PC-9 (cell line): ENCODE data around the gene NRG3. TPM values are rescaled to one million over a fixed set of nuclear protein-coding genes. Genes with fewer than 3 reads are reported as not detected.

Experiments
- BruUV-seq: library from RNA; stranded (reverse); fragments of 400-500 nt; replicated peaks from 2 replicates; lab custom pipeline; 2021; lab: Mats Ljungman, UMichigan
- CTCF ChIA-PET: fragments of 300-600 bp; sonication (Branson Sonifier 250); formaldehyde crosslinking; loops from one replicate; lab custom pipeline; 2022; ENCODE audit warnings: antibody characterized with exemption; lab: Charles Lee
- POLR2A ChIA-PET: fragments of 300-600 bp; sonication (Branson Sonifier 250); formaldehyde crosslinking; loops from one replicate; lab custom pipeline; 2022; ENCODE audit warnings: antibody characterized with exemption; ENCODE audit not compliant: unreplicated experiment; lab: Charles Lee
- DNase-seq, 2 experiments: peaks; one replicate each; pipeline versions ENCODE4 v3.0.0 to v3.0.0-alpha.2; 2015 to 2022; ENCODE audit warnings: mixed read lengths in 1 of 2
- H2AFZ ChIP-seq: fragments of 200-600 bp; sonication (generic); 2 replicates; pipeline ENCODE4 v1.8.1; 2017; ENCODE audit warnings: antibody characterized with exemption
- H3F3A ChIP-seq: fragments of 200-600 bp; sonication (generic); 2 replicates; pipeline ENCODE4 v1.8.1; 2017; ENCODE audit warnings: antibody characterized with exemption, mild to moderate bottlenecking, low read depth; ENCODE audit not compliant: insufficient read depth
- H3K27ac ChIP-seq: fragments of 200-600 bp; sonication (generic); 2 replicates; pipeline ENCODE4 v1.6.1; 2016; ENCODE audit warnings: mixed run types
- H3K27me3 ChIP-seq: fragments of 200-600 bp; sonication (generic); 2 replicates; pipeline ENCODE4 v1.6.1; 2016; ENCODE audit warnings: low read depth, mixed run types; ENCODE audit not compliant: insufficient read depth
- H3K36me3 ChIP-seq: fragments of 200-600 bp; sonication (generic); 2 replicates; pipeline ENCODE4 v1.6.1; 2016; ENCODE audit warnings: low read depth, mixed run types
- H3K4me1 ChIP-seq: fragments of 200-600 bp; sonication (generic); replicated peaks from 2 replicates; pipeline ENCODE4 v1.6.1; 2016; ENCODE audit warnings: mixed run types; ENCODE audit not compliant: insufficient read depth
- H3K4me2 ChIP-seq: fragments of 200-600 bp; sonication (generic); 2 replicates; pipeline ENCODE4 v1.6.1; 2017; ENCODE audit warnings: mixed run types
- H3K4me3 ChIP-seq: fragments of 200-600 bp; sonication (generic); 2 replicates; pipeline ENCODE4 v1.6.1; 2016; ENCODE audit warnings: mixed run types
- H3K79me2 ChIP-seq: fragments of 200-600 bp; sonication (generic); 2 replicates; pipeline ENCODE4 v1.6.1; 2017; ENCODE audit warnings: low read depth, mixed run types
- H3K9me2 ChIP-seq: fragments of 200-600 bp; sonication (generic); 2 replicates; pipeline ENCODE4 v1.8.1; 2017; ENCODE audit warnings: mild to moderate bottlenecking; ENCODE audit not compliant: insufficient read depth
- H3K9me3 ChIP-seq: fragments of 200-600 bp; sonication (generic); 2 replicates; pipeline ENCODE4 v1.8.1; 2016; ENCODE audit warnings: low read depth; ENCODE audit not compliant: insufficient read depth
- H4K20me1 ChIP-seq: fragments of 200-600 bp; sonication (generic); 2 replicates; pipeline ENCODE4 v1.8.1; 2017; ENCODE audit not compliant: insufficient read depth
- EZH2 ChIP-seq: fragments of 200-600 bp; sonication (generic); IDR thresholded peaks from 2 replicates; pipeline ENCODE4 v1.8.0; 2017; ENCODE audit warnings: antibody characterized with exemption, low read depth
- intact Hi-C: fragments of 100-400 bp; cut with micrococcal nuclease; formaldehyde crosslinking; loops from one replicate; pipeline ENCODE4 v1.10.0; 2022; ENCODE audit not compliant: unreplicated experiment
- total RNA-seq: library from RNA; stranded (reverse); gene quantifications from 2 replicates; pipeline ENCODE4 v1.2.3, GENCODE V29; 2021
- TF ChIP-seq, protein P1 (sequence below): fragments of 200-600 bp; sonication (generic); conservative IDR thresholded peaks from 2 replicates; pipeline ENCODE4 v1.6.1; 2017; ENCODE audit warnings: mixed run types, antibody characterized with exemption, mild to moderate bottlenecking, moderate library complexity

NRG3 gene
- total RNA-seq, 1 experiment from 2014 or later, result not detected

DNA sequence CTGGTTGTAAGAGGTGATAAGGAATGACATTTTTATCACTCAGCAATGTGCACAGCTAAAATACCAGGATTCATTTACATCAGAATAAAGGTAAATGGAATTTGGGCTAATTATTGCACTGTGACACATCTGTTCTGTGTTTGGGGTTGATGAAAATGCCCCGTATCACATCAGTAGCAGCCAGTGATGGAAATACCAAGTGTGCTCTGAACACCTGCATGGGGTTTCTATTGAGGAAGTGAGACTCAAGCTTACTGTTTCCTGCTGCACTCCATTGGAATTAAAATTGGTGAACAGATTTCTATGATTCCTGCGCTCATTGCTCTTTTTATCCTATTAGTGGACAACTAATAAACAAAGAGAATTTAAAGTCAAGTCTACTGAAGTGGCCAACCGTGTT, 296.9 kb downstream of the NRG3 start:
- Histone ChIP-seq H3K4me1 (no peaks in the 10 kb centered on the region), H3K36me3 (no peaks in the 10 kb centered on the region), H4K20me1 (no peaks in the 10 kb centered on the region), H3K9me3 (no peaks in the 10 kb centered on the region), H3K9me2 (no peaks in the 10 kb centered on the region), H3K4me2 (no peak overlapping the region), H3F3A (no peaks in the 10 kb centered on the region), H3K79me2 (no peaks in the 10 kb centered on the region), H3K27me3 (no peaks in the 10 kb centered on the region), H2AFZ (no peak overlapping the region), H3K27ac (no peak overlapping the region), H3K4me3 (no peak overlapping the region)
- TF ChIP-seq, protein P1, sequence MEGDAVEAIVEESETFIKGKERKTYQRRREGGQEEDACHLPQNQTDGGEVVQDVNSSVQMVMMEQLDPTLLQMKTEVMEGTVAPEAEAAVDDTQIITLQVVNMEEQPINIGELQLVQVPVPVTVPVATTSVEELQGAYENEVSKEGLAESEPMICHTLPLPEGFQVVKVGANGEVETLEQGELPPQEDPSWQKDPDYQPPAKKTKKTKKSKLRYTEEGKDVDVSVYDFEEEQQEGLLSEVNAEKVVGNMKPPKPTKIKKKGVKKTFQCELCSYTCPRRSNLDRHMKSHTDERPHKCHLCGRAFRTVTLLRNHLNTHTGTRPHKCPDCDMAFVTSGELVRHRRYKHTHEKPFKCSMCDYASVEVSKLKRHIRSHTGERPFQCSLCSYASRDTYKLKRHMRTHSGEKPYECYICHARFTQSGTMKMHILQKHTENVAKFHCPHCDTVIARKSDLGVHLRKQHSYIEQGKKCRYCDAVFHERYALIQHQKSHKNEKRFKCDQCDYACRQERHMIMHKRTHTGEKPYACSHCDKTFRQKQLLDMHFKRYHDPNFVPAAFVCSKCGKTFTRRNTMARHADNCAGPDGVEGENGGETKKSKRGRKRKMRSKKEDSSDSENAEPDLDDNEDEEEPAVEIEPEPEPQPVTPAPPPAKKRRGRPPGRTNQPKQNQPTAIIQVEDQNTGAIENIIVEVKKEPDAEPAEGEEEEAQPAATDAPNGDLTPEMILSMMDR, result no peak
- no peak for TF ChIP-seq EZH2
- intact Hi-C loops, result no loop called here
- ChIA-PET CTCF (no interaction called here), POLR2A (no interaction called here)
- no TSS peak for BruUV-seq
- no peak for DNase-seq

DNA sequence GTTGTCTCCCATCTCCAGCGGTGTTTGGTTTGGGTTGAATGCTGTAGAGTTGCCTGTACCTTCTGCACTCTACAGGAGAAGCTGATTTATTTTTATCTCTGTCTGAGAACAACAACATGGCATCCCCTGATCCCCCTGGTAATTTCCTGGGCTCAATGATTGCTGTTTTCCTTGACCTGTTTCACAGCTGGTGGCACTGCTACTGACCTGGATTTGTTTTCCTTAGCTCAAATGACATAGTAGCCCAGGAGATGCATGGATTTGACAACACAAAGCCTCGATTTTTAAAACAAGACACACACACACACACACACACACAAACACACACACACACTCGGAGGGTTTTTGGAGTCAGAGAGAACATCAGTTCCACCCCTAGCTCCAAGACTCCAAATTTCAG, 301.6 kb downstream of the NRG3 start:
- H3K4me3 ChIP-seq, result no peak overlapping the region
- H3F3A ChIP-seq, result no peaks in the 10 kb centered on the region
- H3K27me3 ChIP-seq, result no peaks in the 10 kb centered on the region
- H2AFZ ChIP-seq, result no peak overlapping the region
- POLR2A ChIA-PET, result no interaction called here
- no peaks in the 10 kb centered on the region for H3K9me2 ChIP-seq
- no peaks in the 10 kb centered on the region; the same call in 1 of the 2 replicates for H3K9me3 ChIP-seq
- H3K27ac ChIP-seq, result no peak overlapping the region
- no peak overlapping the region for H3K4me2 ChIP-seq
- no peaks in the 10 kb centered on the region for H4K20me1 ChIP-seq
- H3K36me3 ChIP-seq, result no peaks in the 10 kb centered on the region
- CTCF ChIA-PET, result no interaction called here
- DNase-seq, result no peak
- H3K79me2 ChIP-seq, result no peaks in the 10 kb centered on the region
- no TSS peak for BruUV-seq
- no peaks in the 10 kb centered on the region for H3K4me1 ChIP-seq
- TF ChIP-seq, protein P1, result no peak
- TF ChIP-seq EZH2, result no peak
- intact Hi-C loops, result no loop called here

DNA sequence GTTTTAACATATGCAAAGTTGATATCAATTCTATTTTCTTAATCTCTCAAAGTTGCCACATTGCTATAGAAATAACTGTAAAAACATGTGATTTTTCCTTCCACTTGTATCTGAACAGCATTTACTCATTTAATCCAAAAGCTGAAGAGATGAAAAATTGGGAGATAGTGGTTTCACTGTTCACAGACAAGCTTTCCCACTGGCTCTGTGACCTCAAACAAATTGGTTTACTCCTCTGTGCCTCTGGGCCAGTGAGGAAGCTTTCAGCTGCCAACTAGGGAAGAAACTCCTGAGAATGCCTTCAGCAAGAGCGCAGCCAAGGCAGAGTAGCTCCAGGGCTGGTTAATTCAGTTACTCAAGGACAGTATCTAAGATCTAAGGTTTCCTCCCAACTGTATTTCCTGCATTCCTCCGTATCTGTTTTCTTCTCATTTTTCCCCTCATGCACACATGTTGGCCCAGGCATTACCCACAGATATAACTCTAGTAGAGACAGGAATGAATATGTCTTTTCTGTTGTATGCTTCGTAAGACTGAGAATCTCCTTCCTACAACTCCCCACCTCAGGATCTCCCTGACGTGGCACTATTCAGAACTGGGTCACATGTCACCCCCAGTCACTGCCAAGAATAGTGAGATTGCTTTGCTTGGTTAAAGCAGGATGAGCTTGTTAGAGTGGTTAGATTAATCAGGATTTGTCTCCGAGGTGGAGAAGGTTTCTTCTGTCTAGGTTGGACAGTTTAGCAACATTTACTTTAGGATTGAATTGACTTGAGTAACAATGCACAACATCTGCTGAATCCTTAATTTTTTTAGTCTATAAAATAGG, 315.7 kb downstream of the NRG3 start:
- Histone ChIP-seq H3K27me3 (no peaks in the 10 kb centered on the region), H3K27ac (no peak overlapping the region), H3K9me3 (no peaks in the 10 kb centered on the region), H2AFZ (peak overlapping the region; percentile 31; the same call in 1 of the 2 replicates), H3F3A (no peaks in the 10 kb centered on the region), H3K36me3 (no peaks in the 10 kb centered on the region), H3K9me2 (no peaks in the 10 kb centered on the region), H3K4me2 (peak overlapping the region; percentile 31), H3K79me2 (no peaks in the 10 kb centered on the region), H4K20me1 (no peaks in the 10 kb centered on the region), H3K4me1 (no peaks in the 10 kb centered on the region), H3K4me3 (no peak overlapping the region)
- BruUV-seq, result no TSS peak
- ChIA-PET POLR2A (no interaction called here), CTCF (no interaction called here)
- intact Hi-C loops, result no loop called here
- TF ChIP-seq, protein P1, result no peak
- no peak for TF ChIP-seq EZH2
- DNase-seq, result peak in 1 of 2 experiments; percentile 36
